GM21717 (cell line): Measurements from ENCODE around the gene CMIP.

ENCODE experiments used
- ATAC-seq: cut with Tn5 transposase; IDR thresholded peaks from one replicate; pipeline ENCODE4 v1.9.1; 2021; ENCODE audit warnings: mild to moderate bottlenecking, moderate library complexity; ENCODE audit not compliant: unreplicated experiment

CMIP gene

GRCh38 chr16:81458827-81459598 lies 14.4 kb downstream of the CMIP start:
- no peak for ATAC-seq

GRCh38 chr16:81460075-81460474 lies 15.5 kb downstream of the CMIP start:
- ATAC-seq, result no peak

- no peak for ATAC-seq
Measured at GRCh38 chr16:81461243-81461642, 16.6 kb downstream of the CMIP start.

GRCh38 chr16:81461766-81462165 lies 17.2 kb downstream of the CMIP start:
- ATAC-seq, result no peak

GRCh38 chr16:81462683-81463082 lies 18.1 kb downstream of the CMIP start:
- no peak for ATAC-seq

- no peak for ATAC-seq
Measured at GRCh38 chr16:81463296-81463890, 18.8 kb downstream of the CMIP start.

GRCh38 chr16:81464279-81464678 lies 19.7 kb downstream of the CMIP start:
- ATAC-seq, result no peak

GRCh38 chr16:81465375-81465943 lies 20.9 kb downstream of the CMIP start:
- no peak for ATAC-seq

- no peak for ATAC-seq
Measured at GRCh38 chr16:81466356-81466980, 21.9 kb downstream of the CMIP start.

- ATAC-seq, result no peak
Measured at GRCh38 chr16:81467072-81467471, 22.5 kb downstream of the CMIP start.

GRCh38 chr16:81467815-81468214 lies 23.2 kb downstream of the CMIP start:
- no peak for ATAC-seq

- ATAC-seq, result no peak
Measured at GRCh38 chr16:81468269-81468902, 23.8 kb downstream of the CMIP start.

GRCh38 chr16:81469183-81469677 lies 24.6 kb downstream of the CMIP start:
- ATAC-seq, result no peak

- peak; percentile 86 for ATAC-seq
Measured at GRCh38 chr16:81469710-81470535, 25.3 kb downstream of the CMIP start.

GRCh38 chr16:81470796-81471636 lies 26.4 kb downstream of the CMIP start:
- ATAC-seq, result no peak

GRCh38 chr16:81471882-81472281 lies 27.3 kb downstream of the CMIP start:
- no peak for ATAC-seq

- ATAC-seq, result no peak
Measured at GRCh38 chr16:81472391-81472790, 27.8 kb downstream of the CMIP start.

GRCh38 chr16:81473066-81473488 lies 28.5 kb downstream of the CMIP start:
- ATAC-seq, result no peak

GRCh38 chr16:81473558-81473957 lies 28.9 kb downstream of the CMIP start:
- no peak for ATAC-seq
